Measurements from ENCODE around the gene ADGRD2.

Gene ADGRD2

DNA sequence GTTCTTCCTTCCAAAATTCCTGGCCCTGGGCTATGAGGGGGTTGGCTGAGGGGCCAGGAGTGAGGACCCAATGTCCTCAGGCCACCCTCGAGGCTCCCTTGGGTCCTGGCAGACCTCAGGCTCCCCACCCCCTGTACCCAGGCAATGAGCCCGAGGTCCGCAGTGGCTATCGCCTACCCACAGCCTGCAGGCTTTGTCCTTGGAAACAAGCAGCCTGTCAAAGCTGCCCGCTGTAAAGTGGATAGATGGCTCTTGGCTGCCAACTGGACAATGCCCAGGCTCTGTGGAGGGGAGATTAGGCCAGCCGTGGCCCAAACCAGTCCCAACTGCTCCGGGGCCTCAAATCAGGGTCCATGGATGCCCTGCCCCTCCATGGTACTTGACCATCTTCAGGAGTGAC is 2.2 kb upstream of the ADGRD2 start:
- peaks cover 6% of the 10 kb centered on the region for H3K4me1 ChIP-seq (ENCODE audit: control insufficient read depth, insufficient read depth, low read length, unreplicated experiment)
- H3K27ac ChIP-seq (ENCODE audit: low read depth, low read length): no peak overlapping the region
- H3K36me3 ChIP-seq (ENCODE audit: insufficient read depth, low read length): no peaks in the 10 kb centered on the region
- H3K79me2 ChIP-seq (ENCODE audit: control insufficient read depth, insufficient read depth, low read length, unreplicated experiment): no peaks in the 10 kb centered on the region
- H3K27me3 ChIP-seq (ENCODE audit: insufficient read depth, low read length): peaks cover 24% of the 10 kb centered on the region
- no peak overlapping the region for H3K4me3 ChIP-seq (ENCODE audit: low read depth, low read length)
- no peak overlapping the region for H2AFZ ChIP-seq (ENCODE audit: low read length, unreplicated experiment)

DNA sequence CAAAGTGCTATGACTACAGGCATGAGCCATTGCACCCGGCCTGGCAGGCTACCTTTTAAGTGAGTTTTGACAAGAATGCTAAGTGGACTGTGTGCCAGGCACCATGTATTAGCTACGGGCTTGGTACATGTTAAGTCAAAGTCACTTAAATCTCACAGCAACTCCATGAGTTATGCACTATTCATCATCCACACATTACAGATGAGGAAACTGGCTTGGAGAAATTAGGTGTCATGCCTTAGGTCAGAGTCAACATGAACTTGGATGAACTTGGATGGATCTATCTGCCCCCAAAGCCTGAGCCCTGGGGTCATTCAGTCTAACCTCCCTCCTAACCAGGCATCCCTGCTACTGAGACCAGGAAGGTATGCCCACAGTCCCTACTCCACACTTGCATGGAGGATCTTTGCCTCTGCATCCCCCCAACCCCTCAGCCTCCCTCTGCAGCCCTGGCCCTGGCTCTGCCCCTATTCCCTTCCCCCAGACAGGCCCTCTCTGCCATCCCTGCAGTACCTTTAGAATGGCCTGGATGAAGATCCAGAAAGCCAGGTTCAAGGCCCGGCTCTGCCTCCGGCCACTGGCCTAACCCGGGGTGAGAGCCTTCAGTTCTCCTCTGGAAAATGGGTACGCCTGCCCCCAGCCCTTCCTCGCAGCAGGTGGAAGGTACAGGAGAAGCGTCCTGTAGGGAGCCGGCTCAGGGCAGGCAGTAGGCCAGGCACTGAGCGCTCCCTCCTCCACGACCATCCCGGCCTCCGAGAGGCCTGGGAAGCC is 685 bp upstream of the ADGRD2 start:
- no peaks in the 10 kb centered on the region for H3K79me2 ChIP-seq (ENCODE audit: control insufficient read depth, insufficient read depth, low read length, unreplicated experiment)
- H3K4me3 ChIP-seq (ENCODE audit: low read depth, low read length): no peak overlapping the region
- no peak overlapping the region for H3K27ac ChIP-seq (ENCODE audit: low read depth, low read length)
- peaks cover 6% of the 10 kb centered on the region for H3K4me1 ChIP-seq (ENCODE audit: control insufficient read depth, insufficient read depth, low read length, unreplicated experiment)
- no peak overlapping the region for H2AFZ ChIP-seq (ENCODE audit: low read length, unreplicated experiment)
- H3K36me3 ChIP-seq (ENCODE audit: insufficient read depth, low read length): no peaks in the 10 kb centered on the region
- H3K27me3 ChIP-seq (ENCODE audit: insufficient read depth, low read length): peaks cover 32% of the 10 kb centered on the region

DNA sequence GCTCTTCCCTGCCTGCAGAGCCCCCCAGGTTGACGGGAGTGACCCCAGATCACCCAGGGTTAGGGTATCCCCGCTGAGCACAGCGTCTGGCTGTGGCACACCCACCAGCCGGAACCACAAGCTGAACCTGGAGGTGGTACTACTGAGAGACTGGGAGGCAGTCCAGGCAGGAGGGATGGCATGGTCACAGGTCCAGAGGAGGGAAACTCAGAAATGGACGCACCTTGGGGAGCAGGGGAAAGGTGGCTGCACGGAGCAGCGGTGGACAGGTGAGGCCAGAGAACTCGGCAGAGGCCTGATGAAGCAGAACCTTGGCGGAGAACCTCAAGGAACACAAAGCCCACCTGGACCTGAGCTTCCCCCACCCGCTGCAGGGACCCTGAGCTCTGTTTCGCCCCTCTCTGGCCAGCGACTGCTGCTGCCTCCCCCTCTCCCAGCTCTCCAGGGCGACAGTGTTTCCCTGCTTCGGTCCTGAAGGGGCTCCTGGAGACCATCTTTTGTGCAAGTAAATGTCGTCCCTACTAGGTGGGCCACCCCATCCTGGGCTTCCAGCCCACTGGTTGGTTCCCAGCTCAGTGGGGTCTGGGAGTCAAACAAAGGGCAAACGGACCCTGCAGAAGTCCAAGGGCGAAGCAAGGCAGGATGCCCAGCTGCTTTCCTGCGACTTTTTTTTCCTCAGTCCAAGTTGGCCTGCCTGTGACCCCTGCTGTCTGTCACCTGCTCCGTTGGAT is 845 bp downstream of the ADGRD2 start:
- H3K4me3 ChIP-seq (ENCODE audit: low read depth, low read length): peak overlapping the region; percentile 54
- H3K27me3 ChIP-seq (ENCODE audit: insufficient read depth, low read length): peaks cover 32% of the 10 kb centered on the region
- H3K36me3 ChIP-seq (ENCODE audit: insufficient read depth, low read length): no peaks in the 10 kb centered on the region
- no peak overlapping the region for H2AFZ ChIP-seq (ENCODE audit: low read length, unreplicated experiment)
- H3K27ac ChIP-seq (ENCODE audit: low read depth, low read length): no peak overlapping the region
- H3K4me1 ChIP-seq (ENCODE audit: control insufficient read depth, insufficient read depth, low read length, unreplicated experiment): peaks cover 6% of the 10 kb centered on the region
- no peaks in the 10 kb centered on the region for H3K79me2 ChIP-seq (ENCODE audit: control insufficient read depth, insufficient read depth, low read length, unreplicated experiment)

DNA sequence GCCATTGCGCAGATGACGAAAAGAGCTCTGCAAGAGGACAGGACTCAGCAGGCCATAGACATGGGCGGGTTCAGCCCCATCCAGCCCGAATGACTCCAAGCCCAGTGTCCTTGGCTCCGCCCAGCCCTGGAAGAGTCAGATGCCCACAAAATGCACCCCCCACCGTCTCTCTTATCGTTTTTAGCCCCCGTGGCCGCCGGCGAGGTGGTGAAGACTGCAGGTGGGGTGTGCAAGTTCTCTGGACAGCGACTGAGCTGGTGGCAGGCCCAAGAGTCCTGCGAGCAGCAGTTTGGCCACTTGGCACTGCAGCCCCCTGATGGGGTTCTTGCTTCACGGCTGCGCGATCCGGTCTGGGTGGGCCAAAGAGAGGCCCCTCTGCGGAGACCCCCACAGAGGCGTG is 2.1 kb downstream of the ADGRD2 start:
- Histone ChIP-seq H3K27ac (ENCODE audit: low read depth, low read length) (no peak overlapping the region), H3K27me3 (ENCODE audit: insufficient read depth, low read length) (peaks cover 32% of the 10 kb centered on the region), H3K79me2 (ENCODE audit: control insufficient read depth, insufficient read depth, low read length, unreplicated experiment) (no peaks in the 10 kb centered on the region), H2AFZ (ENCODE audit: low read length, unreplicated experiment) (no peak overlapping the region), H3K4me3 (ENCODE audit: low read depth, low read length) (no peak overlapping the region), H3K36me3 (ENCODE audit: insufficient read depth, low read length) (no peaks in the 10 kb centered on the region), H3K4me1 (ENCODE audit: control insufficient read depth, insufficient read depth, low read length, unreplicated experiment) (peaks cover 6% of the 10 kb centered on the region)

DNA sequence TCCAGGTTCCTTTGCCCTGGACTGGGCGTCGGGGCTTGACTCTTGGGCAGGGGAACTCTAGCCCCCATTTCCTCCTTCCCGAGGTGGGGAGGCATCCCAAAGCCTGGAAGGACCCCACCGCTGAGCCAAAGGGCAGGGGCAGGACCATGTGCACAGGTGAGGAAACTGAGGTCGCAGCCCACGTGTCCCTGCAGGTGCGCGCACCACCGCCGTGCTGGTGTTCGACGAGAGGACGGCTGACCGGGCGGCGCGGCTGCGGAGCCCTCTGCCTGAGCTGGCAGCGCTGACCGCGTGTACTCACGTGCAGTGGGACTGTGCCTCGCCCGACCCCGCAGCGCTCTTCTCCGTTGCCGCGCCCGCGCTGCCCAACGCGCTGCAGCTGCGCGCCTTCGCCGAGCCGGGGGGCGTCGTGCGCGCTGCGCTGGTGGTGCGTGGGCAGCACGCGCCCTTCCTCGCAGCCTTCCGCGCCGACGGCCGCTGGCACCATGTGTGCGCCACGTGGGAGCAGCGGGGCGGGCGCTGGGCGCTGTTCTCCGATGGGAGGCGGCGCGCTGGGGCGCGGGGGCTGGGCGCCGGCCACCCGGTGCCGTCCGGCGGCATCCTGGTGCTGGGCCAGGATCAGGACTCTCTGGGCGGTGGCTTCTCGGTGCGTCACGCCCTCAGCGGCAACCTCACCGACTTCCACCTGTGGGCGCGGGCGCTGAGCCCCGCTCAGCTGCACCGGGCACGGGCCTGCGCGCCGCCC is 2.8 kb downstream of the ADGRD2 start:
- Histone ChIP-seq H2AFZ (ENCODE audit: low read length, unreplicated experiment) (no peak overlapping the region), H3K4me3 (ENCODE audit: low read depth, low read length) (peak overlapping the region; percentile 63), H3K27me3 (ENCODE audit: insufficient read depth, low read length) (peaks cover 32% of the 10 kb centered on the region), H3K79me2 (ENCODE audit: control insufficient read depth, insufficient read depth, low read length, unreplicated experiment) (no peaks in the 10 kb centered on the region), H3K27ac (ENCODE audit: low read depth, low read length) (no peak overlapping the region), H3K36me3 (ENCODE audit: insufficient read depth, low read length) (no peaks in the 10 kb centered on the region), H3K4me1 (ENCODE audit: control insufficient read depth, insufficient read depth, low read length, unreplicated experiment) (peaks cover 6% of the 10 kb centered on the region)

DNA sequence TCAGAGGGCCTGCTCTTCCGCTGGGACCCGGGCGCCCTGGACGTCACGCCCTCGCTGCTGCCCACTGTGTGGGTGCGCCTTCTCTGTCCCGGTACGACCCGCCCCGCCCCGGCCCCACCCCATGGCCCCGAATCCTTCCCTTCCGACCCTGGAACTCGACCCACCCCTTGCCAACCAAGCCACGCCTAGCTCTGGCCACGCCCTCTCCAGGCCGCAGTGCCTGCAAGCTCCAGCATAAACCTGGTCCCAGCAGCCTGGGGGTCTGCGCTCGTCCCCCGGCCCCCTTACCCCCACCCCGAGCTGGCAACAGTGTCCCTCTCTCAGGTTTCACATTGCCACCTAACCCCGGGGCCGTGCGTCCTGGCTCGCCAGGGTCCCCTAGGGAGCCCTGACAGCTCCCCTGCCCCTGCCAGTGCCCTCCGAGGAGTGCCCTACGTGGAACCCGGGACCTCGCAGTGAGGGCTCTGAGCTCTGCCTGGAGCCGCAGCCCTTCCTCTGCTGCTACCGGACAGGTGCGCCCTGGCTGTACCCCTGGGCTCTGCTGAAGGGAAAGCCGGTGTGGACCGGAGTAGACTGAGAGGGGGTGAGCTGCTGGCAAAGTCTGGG is 3.4 kb downstream of the ADGRD2 start:
- H3K4me3 ChIP-seq (ENCODE audit: low read depth, low read length): peak overlapping the region; percentile 63
- H3K79me2 ChIP-seq (ENCODE audit: control insufficient read depth, insufficient read depth, low read length, unreplicated experiment): no peaks in the 10 kb centered on the region
- H3K27ac ChIP-seq (ENCODE audit: low read depth, low read length): no peak overlapping the region
- H3K27me3 ChIP-seq (ENCODE audit: insufficient read depth, low read length): peaks cover 32% of the 10 kb centered on the region
- H3K36me3 ChIP-seq (ENCODE audit: insufficient read depth, low read length): no peaks in the 10 kb centered on the region
- peaks cover 6% of the 10 kb centered on the region for H3K4me1 ChIP-seq (ENCODE audit: control insufficient read depth, insufficient read depth, low read length, unreplicated experiment)
- no peak overlapping the region for H2AFZ ChIP-seq (ENCODE audit: low read length, unreplicated experiment)

DNA sequence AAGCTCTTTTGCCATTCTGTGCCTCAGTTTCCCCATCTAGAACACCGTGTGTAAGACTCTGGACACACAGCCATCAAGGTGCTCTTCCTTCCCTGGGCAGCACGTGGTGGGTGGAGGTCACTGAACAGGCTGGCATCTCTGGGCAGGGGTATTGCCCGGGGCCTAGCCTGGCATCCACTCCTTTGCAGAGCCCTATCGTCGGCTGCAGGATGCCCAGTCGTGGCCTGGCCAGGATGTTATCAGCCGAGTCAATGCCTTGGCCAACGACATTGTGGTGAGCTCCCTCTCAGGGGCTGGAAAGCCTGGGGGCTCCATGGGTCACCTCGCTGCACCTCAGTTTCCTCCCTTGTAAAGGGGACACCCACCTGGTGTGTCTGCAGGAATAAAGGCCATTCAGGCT is 4.0 kb downstream of the ADGRD2 start:
- no peak overlapping the region for H2AFZ ChIP-seq (ENCODE audit: low read length, unreplicated experiment)
- peaks cover 6% of the 10 kb centered on the region for H3K4me1 ChIP-seq (ENCODE audit: control insufficient read depth, insufficient read depth, low read length, unreplicated experiment)
- no peak overlapping the region for H3K4me3 ChIP-seq (ENCODE audit: low read depth, low read length)
- H3K79me2 ChIP-seq (ENCODE audit: control insufficient read depth, insufficient read depth, low read length, unreplicated experiment): no peaks in the 10 kb centered on the region
- no peak overlapping the region for H3K27ac ChIP-seq (ENCODE audit: low read depth, low read length)
- no peaks in the 10 kb centered on the region for H3K36me3 ChIP-seq (ENCODE audit: insufficient read depth, low read length)
- peaks cover 32% of the 10 kb centered on the region for H3K27me3 ChIP-seq (ENCODE audit: insufficient read depth, low read length)

DNA sequence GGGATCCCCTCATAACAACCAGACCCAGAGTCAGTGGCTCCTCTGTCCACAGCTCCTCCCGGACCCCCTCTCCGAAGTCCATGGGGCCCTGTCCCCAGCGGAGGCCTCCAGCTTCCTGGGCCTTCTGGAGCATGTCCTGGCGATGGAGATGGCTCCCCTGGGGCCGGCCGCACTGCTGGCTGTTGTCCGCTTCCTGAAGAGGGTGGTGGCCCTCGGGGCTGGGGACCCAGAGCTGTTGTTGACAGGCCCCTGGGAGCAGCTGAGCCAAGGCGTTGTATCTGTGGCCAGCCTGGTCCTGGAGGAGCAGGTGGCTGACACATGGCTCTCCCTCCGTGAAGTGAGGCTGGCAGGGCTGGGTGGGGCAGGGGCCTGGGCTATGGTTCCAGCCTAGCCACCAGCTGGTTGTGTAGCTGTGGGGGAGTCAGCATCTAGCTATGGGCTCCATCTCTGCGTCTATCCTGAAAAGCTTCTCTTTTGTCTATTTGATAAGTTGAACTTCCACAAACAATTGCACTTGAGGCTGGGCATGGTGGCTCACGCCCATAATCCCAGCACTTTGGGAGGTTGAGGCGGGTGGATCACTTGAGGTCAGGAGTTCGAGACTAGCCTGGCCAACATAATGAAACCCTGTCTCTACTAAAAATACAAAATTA is 4.7 kb downstream of the ADGRD2 start:
- no peak overlapping the region for H3K27ac ChIP-seq (ENCODE audit: low read depth, low read length)
- peaks cover 6% of the 10 kb centered on the region for H3K4me1 ChIP-seq (ENCODE audit: control insufficient read depth, insufficient read depth, low read length, unreplicated experiment)
- H3K79me2 ChIP-seq (ENCODE audit: control insufficient read depth, insufficient read depth, low read length, unreplicated experiment): no peaks in the 10 kb centered on the region
- H3K4me3 ChIP-seq (ENCODE audit: low read depth, low read length): no peak overlapping the region
- H3K27me3 ChIP-seq (ENCODE audit: insufficient read depth, low read length): peaks cover 32% of the 10 kb centered on the region
- H3K36me3 ChIP-seq (ENCODE audit: insufficient read depth, low read length): no peaks in the 10 kb centered on the region
- H2AFZ ChIP-seq (ENCODE audit: low read length, unreplicated experiment): no peak overlapping the region

DNA sequence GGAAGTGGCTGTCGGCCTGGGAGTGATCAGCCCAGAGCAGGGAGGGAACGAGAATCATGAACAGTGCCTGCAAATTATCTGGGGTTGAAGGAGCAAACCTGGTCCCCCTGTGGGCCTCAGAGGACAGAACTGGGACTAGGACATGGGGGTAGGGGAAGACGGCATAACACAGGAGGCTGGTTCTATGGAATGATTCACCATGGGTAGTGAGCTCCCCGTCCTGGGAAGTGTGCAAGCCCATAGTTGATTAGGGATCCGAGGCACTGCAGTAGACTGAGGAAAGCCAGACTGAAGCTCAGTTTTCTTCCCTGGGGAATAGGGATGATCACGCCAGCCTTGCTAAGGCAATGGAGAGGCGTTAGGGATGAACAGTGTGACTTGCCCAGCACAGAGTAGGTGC is 5.6 kb downstream of the ADGRD2 start:
- H3K4me1 ChIP-seq (ENCODE audit: control insufficient read depth, insufficient read depth, low read length, unreplicated experiment): peaks cover 2% of the 10 kb centered on the region
- no peak overlapping the region for H3K27ac ChIP-seq (ENCODE audit: low read depth, low read length)
- peaks cover 26% of the 10 kb centered on the region for H3K27me3 ChIP-seq (ENCODE audit: insufficient read depth, low read length)
- H3K79me2 ChIP-seq (ENCODE audit: control insufficient read depth, insufficient read depth, low read length, unreplicated experiment): no peaks in the 10 kb centered on the region
- no peaks in the 10 kb centered on the region for H3K36me3 ChIP-seq (ENCODE audit: insufficient read depth, low read length)
- H2AFZ ChIP-seq (ENCODE audit: low read length, unreplicated experiment): no peak overlapping the region
- no peak overlapping the region for H3K4me3 ChIP-seq (ENCODE audit: low read depth, low read length)

All from ACC112 (cell line).